ENCODE results near the gene ADAP2.
"Not testable (repeated sequence)": the region's sequence is repeated elsewhere in the genome, so short reads cannot be mapped to it uniquely, and the experiment has no call there.

Gene ADAP2, protein sequence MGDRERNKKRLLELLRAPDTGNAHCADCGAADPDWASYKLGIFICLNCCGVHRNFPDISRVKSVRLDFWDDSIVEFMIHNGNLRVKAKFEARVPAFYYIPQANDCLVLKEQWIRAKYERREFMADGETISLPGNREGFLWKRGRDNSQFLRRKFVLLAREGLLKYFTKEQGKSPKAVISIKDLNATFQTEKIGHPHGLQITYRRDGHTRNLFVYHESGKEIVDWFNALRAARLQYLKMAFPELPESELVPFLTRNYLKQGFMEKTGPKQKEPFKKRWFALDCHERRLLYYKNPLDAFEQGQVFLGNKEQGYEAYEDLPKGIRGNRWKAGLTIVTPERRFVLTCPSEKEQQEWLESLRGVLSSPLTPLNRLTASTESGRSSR

DNA sequence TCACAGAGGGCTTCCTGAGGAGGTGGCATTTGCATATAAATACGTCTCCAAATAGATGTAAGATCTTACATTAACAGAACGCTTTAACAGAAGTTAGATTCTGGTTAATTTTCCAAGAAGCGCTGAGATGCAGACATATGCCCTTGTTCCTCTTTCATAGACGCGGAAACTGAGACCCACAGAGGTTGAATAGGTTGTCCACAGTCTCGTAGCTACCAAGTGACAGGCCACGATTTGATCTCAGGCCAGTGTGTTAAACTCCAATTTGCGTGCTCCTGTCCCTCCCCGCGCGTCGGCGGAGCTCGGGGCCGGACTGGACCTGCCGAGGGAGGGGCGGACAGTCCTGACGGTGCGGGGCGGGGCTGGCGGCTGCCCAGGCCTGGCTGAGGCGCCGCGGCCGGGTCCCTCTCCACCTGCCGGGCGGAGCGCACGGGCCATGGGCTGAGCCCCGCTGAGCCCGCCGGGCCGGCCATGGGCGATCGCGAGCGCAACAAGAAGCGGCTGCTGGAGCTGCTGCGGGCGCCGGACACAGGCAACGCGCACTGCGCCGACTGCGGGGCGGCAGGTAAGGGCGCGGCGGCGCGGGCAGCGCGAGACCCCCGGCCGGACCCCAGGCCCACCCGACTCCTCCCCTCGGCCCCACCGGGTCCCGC lies at the start of gene ADAP2:
ADAP2 (plus strand) TSS at position 402 of the 653 bp plus-strand sequence; CDS start at position 472, 70 bp downstream.
- no peak for DNase-seq

DNA sequence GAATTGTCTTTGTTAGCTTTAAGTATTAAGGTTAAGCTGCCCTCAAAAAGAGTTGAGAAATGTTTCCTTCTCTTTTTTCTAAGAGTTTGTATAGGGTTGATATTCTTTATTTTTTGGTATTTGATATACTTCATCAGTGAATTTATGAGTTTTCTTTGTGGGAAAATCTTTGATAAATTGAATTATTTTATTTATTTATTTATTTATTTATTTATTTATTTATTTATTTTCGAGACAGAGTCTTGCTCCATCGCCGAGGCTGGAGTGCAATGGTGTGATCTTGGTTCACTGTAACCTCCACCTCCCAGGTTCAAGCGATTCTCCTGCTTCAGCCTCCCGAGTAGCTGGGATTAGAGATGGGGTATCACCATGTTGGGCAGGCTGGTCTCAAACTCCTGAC lies 35.6 kb upstream of the ADAP2 start:
- no peak for DNase-seq

DNA sequence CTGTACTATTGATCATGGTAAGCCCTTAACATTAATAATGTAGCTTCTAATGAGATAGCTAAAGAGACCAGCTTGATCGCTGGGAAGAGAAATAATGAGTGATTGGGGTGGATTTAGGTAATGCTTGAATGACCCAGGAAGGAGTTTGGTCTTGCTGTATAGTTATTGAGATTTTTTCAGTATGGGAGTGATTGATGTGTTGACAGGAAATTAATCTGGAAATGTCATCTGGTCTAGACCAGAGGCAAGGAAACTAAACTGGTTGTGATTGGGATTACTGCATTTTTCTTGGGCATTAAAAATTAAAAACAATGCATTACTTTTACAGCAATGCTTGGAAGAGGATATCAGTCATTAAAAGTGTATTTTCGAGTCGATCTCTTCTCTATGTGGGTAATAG lies 27.5 kb upstream of the ADAP2 start:
- no peak for DNase-seq

DNA sequence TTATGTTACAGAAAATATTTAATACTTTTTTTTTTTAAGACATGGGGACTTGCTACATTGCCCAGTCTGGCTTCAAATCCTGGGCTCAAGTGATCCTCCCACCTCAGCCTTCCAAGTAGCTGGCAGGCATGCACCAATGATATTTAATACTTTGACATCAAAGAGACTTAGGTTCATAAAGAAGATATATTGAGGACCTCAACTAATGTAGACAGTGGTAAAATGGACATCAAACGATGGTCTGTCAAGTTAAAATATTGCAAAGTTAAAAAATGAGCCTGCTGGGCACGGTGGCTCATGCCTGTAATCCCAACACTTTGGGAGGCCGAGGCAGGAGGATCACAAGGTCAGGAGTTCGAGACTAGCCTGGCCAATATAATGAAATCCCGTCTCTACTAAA lies 24.4 kb upstream of the ADAP2 start:
- no peak for DNase-seq

DNA sequence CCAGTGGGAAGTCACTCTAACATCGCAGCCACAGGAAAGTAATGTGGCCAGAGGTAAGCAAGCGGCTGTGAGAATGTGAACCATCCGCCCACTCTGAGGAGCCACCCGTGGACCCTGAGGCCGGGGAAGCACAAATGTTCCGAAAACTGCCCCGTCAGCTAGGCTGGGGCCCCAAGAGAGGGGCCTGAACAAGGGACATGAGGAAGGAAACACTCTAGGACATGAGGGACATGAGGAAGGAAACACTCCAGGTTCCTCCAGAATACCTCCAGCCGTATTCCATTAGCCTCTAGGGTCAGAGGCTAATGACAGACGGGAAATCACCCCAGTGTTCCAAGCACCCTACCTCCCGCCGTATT lies 16.0 kb upstream of the ADAP2 start:
- DNase-seq = no peak

DNA sequence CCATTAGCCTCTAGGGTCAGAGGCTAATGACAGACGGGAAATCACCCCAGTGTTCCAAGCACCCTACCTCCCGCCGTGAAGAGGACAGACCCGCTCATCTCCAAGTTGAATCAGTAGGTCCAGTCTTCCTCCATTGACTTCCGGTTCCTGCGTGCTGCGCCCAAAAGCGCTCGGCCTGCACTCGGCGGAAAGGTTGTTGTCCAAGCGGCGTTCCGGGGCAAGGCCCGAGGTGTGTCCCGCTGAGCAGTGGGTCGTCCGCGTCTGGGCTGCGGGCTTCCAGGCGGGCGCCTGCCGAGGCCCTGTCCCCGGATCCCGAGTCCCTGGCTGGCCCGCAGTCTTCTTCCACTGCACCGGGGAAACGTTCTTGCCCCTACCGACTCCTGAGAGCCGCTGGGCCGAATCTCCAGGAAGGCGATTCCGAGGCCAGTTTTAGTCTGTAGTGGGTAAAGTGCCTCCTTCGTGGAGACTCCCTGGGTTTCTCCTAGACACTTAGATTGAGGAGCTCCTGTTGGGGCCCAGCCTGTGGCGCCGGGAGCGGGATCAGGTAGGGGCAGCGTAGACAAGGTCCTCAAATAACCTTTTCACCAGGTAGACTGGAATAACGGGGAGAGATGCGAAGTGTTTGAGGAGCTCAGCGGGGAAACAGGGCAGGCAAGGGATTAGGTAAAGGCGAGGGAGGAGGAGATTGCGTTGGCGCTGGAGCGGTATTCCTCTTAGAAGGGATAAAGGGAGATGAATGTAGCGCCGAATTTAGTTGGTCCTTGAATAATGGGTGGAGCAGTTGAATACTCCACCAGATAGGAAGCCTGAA lies 15.4 kb upstream of the ADAP2 start, which contains the start of gene TEFM:
TEFM (minus strand) TSS at position 138 of the 811 bp plus-strand sequence; CDS start at position 98, 40 bp downstream.
- DNase-seq = peak; percentile 82

DNA sequence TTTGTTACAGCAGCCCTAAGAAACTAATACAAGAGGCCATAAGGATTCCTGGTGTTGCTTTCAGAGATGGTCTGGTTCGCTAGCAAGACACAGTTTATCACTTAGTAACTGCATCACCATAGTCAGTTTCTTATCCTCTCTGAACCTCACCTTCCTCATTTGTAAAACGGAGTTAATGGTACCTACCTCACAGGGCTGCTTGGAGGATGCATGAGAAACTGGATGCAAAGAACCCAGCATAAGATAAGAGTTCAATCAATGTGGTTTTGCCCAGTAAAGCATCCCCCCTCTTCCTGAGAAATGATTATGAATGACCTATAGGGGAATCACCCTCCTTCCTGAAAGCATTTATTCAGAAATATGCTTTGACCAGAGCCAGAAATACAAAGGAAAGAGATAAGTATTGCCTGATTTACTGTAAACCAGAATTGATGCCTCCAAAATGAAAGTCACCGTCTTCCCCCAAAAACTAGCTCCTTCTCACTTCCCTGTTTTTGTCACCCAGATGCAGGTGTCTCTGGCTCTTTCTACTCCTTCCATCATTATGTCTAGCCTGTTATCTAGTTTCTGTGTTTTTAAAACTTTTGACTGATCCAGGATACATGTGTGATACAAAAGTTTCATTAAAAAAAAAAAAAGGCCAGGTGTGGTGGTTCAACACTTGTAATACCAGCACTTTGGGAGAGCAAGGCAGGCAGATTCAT lies 12.9 kb upstream of the ADAP2 start:
- DNase-seq = no peak

DNA sequence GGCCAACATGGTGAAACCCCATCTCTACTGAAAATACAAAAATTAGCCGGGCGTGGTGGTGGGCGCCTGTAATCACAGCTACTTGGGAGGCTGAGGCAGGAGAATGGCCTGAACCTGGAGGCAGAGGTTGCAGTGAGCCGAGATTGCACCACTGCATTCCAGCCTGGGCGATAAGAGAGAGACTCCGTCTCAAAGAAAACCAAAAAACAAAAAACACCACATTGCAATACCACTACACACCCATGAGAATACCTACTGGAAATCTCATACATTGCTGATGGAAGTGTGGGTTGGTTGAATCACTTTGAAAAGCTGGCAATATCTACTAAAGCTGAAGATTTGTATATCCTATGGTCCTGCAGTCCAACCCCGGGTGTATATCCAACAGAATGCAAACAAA lies 11.6 kb upstream of the ADAP2 start:
- DNase-seq = not testable (repeated sequence)

DNA sequence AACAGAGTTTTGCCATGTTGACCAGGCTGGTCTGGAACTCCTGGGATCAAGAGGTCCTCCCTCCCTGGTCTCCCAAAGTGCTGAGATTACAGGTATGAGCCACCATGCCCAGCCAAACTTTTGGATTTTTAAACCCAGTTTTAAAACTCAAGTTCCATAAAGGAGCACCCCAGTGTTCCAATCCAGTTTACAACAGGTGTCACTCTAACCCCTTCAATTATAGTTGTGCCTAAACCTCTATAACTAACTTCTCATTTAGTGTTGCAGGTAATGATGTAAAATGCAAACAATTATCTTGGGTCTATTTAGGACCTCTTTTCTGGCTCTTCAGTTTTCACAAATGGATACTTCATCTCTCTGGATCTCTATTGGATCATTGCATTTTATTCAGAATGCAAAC lies 7.8 kb upstream of the ADAP2 start:
- no peak for DNase-seq

DNA sequence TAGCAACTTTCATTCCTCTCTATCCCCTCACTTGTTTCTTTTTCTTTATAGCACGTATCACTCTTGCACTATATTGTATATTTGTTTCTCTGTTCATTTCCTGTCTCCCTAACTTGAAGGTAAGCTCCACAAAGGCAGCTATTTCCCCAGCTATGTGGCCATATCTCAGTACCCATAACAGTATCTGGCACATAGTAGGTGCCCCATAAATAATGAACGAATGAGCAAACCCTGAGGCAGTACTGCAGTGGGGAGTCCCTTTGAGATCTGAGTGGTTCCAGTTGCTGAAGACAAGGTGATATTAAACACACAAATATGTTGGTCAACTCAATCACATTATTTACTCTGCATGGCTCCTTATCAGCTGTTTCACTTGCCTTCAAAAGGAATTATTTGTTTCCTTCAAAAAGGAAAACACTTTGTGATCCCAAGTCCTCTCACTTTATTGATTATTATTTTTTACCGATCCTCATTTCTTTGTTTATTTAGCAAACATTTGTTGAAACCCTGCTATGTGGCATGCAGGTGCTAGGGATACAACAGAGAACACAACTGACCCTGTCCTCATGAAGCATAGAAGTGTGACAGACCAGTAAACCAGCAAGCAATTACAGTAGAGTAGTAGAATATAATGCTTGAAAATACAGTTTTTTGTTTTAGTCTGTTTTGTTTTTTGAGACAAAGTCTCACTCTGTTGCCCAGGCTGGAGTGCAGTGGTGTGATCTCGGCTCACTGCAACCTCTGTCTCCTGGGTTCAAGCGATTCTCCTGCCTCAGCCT lies 5.7 kb upstream of the ADAP2 start:
- no peak for DNase-seq

DNA sequence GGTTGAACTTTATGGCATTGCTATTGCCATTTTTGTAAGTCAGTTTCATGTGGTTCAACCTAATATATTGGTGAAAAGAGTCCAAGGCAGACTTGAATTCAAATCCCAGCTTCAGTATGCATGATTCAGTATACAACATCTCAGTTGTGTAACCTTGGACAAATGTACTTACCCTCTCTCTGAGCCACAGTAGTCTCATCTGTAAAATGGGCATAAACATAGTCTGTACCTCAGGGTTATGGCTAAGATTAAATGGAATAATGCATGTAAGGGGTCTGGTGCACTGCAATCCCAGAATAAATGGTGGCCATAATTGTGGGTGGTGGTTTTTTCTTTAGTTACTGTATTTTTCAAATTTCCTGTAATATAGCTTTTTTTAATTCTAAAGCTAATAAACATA lies 4.7 kb upstream of the ADAP2 start:
- DNase-seq = no peak

DNA sequence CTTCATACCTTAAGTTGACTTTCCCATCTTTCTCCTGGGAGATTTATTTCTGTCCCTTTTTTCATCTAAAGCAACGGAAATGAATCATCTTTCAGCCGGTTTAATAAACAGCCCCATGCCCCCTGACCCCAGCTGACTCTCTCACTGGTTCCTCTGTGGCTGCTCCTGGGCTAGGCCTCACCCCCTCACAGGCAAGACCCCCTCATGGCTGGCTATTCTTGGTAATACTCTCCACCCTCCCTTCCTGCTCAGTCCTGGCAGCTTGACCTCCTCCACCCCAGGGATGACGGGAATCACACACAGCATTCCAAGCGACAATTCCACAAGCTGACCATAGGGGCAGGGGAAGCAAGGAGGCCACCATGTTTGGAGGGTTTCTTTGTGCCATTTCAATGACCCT lies 1.5 kb upstream of the ADAP2 start:
- no peak for DNase-seq

DNA sequence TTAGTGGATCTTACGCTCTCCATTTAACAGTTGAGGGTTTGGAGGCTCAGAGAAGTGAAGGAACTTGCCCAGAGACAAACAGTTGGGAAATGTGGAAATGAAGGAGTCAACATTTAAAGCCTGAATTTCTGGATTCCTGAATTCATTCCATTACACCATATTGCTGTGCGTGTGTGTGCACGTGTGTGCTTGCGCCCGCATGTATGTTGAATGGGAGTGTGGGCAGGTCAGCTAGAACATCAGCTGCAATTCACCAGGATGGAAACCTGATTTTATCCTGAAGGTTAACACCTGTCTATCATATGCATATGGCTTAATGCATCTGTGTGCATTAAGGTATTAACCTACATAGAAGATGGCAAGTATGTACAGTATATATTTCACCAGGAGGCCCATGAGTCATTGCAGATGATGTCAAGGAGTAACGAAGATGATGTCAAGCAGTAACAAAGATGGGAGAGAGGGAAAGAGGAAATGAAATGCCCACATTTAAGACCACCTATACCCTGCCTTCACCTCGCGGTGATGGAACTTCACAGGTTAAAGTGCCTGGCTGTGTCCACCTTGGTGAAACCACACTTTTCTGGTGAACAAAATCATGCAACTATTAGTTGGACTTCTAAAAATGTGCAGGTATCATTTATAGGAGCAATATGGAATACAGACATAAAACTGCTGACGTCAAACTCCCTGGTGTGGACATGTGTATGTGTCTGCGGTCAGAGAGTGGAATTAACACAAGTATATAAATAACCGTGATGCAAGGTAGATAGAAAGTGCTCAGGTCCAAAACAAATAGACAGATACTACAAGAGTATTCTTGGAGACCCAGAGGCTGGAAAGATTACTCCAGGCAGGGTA lies 832 bp upstream of the ADAP2 start:
- no peak for DNase-seq

DNA sequence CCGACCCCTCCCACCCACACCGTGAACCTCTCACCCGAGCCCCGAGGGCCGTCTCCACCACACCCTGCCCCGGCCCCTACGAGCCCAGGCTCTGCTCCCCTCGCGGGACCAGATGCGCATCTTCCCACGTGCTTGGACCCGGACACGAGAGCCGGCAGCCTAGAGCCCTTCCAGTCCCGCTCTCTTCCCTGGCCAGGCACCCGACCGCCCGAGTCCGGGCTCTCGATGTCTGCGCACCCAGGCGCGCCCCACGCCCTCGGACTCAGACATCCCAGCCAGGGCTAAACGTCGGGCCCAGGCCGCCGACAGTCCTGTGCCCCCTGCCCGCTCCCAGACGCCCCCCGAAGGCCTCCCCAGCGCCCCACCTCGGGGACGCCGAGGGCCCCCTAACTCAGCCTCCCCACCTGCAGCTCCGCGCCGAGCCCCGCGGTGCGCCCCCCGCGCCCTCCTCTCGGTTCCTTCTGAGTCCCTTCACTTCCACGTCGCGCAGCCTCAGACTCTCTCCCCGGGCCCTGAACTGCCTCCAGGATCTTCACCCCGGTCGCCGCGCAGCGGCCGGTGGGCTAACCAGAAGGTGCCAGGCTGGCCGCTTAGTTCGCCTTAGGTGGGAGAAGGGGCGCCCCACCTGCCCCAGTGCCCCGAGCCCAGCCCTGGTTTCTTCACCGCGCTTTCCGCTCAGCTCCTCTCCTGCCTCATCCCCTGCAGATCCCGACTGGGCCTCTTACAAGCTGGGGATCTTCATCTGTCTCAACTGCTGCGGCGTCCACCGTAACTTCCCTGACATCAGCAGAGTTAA lies 688 bp downstream of the ADAP2 start:
- DNase-seq = no peak

DNA sequence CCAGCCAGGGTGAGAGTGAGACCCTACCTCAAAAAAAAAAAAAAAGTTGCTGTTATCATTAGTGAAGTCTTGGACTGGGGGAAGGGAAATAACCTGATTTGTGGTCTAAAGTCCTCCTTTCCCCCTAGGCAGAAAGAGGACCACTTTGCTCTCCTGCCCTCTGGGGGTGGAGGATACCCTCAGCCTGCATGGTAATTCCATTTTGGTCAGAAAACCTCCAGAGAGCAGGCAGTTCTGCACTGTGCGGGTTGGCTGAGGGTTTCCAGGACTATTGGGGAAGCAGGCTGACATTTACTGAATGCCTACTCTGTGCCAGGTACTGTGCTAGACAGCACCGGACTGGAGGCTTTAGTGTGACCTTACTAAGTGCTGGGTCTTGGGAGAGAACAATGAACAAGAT lies 2.6 kb downstream of the ADAP2 start:
- no peak for DNase-seq

DNA sequence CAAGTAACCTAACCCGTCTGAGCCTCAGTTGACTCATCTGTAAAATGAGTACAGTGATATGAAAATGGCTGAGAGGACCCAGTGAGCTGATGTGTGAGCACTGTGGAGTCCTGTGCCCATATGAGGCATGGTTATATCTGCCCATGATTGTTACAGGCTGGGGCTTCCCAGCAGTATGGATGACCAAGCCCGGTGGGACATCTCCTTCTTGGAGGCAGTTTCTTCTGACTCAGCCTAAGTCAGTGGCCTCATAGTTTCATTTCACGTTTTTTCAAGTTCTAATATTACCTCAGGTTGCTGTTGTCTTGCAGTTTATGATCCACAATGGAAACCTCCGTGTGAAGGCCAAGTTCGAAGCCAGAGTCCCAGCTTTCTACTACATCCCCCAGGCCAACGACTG lies 4.8 kb downstream of the ADAP2 start:
- DNase-seq = no peak

DNA sequence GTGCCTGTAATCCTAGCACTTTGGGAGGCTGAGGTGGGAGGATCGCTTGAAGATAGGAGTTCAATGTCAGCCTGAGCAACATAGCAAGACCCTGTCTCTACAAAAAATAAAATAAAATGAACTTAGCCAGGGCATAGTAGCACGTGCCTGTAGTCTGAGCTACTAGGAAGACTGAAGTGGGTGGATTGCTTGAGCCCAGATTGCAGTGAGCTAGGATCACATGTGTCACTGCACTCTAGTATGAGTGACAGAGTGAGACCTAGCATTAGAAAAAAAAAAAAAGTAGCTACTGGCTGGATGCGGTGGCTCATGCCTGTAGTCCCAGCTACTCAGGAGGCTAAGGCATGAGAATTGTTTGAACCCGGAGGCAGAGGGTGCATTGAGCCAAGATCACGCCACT lies 6.0 kb downstream of the ADAP2 start:
- DNase-seq = no peak

DNA sequence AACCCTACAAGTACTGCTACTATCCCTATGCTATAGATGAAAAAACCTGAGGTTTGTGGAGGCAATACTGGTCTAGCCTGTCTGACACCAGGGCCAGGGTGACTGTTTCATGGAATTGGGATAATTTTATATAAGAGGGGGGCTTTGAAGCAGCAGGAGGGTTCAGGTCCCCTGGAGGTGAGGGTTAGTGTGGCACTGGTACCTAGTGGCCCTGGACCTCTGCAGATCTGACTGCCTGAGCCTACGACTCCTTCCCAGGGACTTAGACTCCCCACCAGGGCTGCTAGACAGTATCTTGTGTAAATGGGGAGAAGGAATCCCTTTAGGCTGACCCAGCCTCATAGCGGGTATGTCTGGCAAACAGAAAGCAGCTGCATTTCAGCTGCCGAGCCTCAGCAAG lies 6.8 kb downstream of the ADAP2 start:
- DNase-seq = no peak

DNA sequence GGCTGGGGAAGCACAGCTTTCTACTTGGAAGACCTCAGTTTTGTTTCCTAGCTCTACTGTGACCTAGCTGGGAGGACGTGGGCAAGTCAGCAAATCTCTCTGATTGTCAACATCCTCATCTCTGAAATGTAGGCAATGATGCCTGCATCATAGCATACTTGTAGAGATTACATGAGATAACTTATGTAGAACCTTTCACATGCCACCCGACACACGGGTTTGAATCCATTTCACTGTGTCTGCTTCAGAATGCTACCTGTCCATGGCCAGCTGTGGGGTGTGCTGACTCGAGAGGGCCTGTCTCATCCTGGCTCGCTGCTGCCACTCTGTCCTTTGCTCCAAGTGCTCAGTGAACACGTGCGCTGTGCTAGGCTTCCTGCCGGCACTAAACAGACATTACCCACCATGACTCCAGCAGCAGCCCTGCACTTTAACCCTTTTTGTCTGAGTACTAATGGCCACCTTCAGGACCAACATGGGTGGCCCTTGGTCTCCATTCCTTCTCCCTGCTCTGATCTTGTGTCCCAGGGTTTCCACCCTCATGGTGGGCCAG lies 7.4 kb downstream of the ADAP2 start:
- no peak for DNase-seq

DNA sequence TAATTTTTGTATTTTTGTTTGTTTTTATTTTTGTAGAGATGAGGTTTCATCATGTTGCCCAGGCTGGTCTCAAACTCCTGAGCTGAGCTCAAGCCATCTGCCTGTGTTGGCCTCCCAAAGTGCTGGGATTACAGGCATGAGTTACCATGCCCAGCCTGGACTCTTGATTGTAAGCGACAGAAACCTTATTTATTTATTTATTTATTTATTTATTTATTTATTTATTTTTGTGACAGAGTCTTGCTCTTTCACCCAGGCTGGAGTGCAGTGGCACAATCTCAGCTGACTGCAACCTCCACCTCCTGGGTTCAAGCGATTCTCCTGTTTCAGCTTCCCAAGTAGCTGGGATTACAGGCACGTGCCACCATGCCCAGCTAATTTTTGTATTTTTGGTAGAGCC lies 8.1 kb downstream of the ADAP2 start:
- not testable (repeated sequence) for DNase-seq
